Measurements from ENCODE around the gene TUBG1. TPM values are rescaled to one million over a fixed set of nuclear protein-coding genes. Genes with fewer than 3 reads are reported as not detected.

The TUBG1 gene
- polyA plus RNA-seq (ENCODE audit: insufficient read length in 10 of 10) = 10 to 100 TPM; 29.7 to 39.5 (median 34.5) TPM
- long read RNA-seq, donor 1, transcript TUBG1-201 (11 exons, 1,611 nt) = major isoform, 9 of 9 reads
- long read RNA-seq, donor 1, partial matches to known transcripts = 0 of 9 reads
- long read RNA-seq, donor 1, other reads (novel, unspliced or antisense) = 0 of 9 reads
- long read RNA-seq, donor 2, transcript TUBG1-201 (11 exons, 1,611 nt) = major isoform, 10 of 10 reads
- long read RNA-seq, donor 2, partial matches to known transcripts = 0 of 10 reads
- long read RNA-seq, donor 2, other reads (novel, unspliced or antisense) = 0 of 10 reads
- long read RNA-seq, donor 3 = 0 reads
- long read RNA-seq, donor 4, transcript TUBG1-201 (11 exons, 1,611 nt) = major isoform, 7 of 15 reads
- long read RNA-seq, donor 4, partial matches to known transcripts = 8 of 15 reads
- long read RNA-seq, donor 4, other reads (novel, unspliced or antisense) = 0 of 15 reads
- long read RNA-seq, donor 5, transcript TUBG1-201 (11 exons, 1,611 nt) = major isoform, 9 of 33 reads
- long read RNA-seq, donor 5, partial matches to known transcripts = 24 of 33 reads
- long read RNA-seq, donor 5, other reads (novel, unspliced or antisense) = 0 of 33 reads
- long read RNA-seq, donor 6, transcript TUBG1-201 (11 exons, 1,611 nt) = major isoform, 15 of 26 reads
- long read RNA-seq, donor 6, partial matches to known transcripts = 11 of 26 reads
- long read RNA-seq, donor 6, other reads (novel, unspliced or antisense) = 0 of 26 reads
- long read RNA-seq, donor 7, partial matches to known transcripts = 6 of 10 reads
- long read RNA-seq, donor 7, other reads (novel, unspliced or antisense) = 0 of 10 reads
- long read RNA-seq, donor 8, transcript TUBG1-201 (11 exons, 1,611 nt) = major isoform, 7 of 7 reads
- long read RNA-seq, donor 8, partial matches to known transcripts = 0 of 7 reads
- long read RNA-seq, donor 8, other reads (novel, unspliced or antisense) = 0 of 7 reads
- long read RNA-seq, donor 9 = 0 reads

- DNase-seq = peak; percentile 99 to 100 (median 100)
Measured at GRCh38 chr17:42609182-42609813, at the start of gene TUBG1, which contains the start of gene RETREG3. TSS of gene TUBG1 (plus strand) at chr17:42609683. CDS start at chr17:42609738, 55 bp downstream. TSS of gene RETREG3 (minus strand) at chr17:42609374. CDS start at chr17:42609324, 50 bp downstream.

GRCh38 chr17:42560246-42560645 is 49.2 kb upstream of the TUBG1 start:
- DNase-seq = no peak

- peak; percentile 98 for DNase-seq
Measured at GRCh38 chr17:42561897-42562387, 47.5 kb upstream of the TUBG1 start, which contains the start of gene COASY. TSS of gene COASY (plus strand) at chr17:42562148. CDS start at chr17:42562623, 475 bp downstream.

GRCh38 chr17:42562388-42563142 is 46.9 kb upstream of the TUBG1 start:
- DNase-seq = peak in 1 of 3 donors; percentile 29

- DNase-seq = no peak
Measured at GRCh38 chr17:42563143-42563509, 46.4 kb upstream of the TUBG1 start.

GRCh38 chr17:42563543-42563942 is 45.9 kb upstream of the TUBG1 start:
- no peak for DNase-seq

GRCh38 chr17:42563950-42564349 is 45.5 kb upstream of the TUBG1 start:
- DNase-seq = no peak

- no peak for DNase-seq
Measured at GRCh38 chr17:42564815-42565522, 44.5 kb upstream of the TUBG1 start.

- DNase-seq = no peak
Measured at GRCh38 chr17:42565523-42566214, 43.8 kb upstream of the TUBG1 start.

- no peak for DNase-seq
Measured at GRCh38 chr17:42566215-42566882, 43.1 kb upstream of the TUBG1 start.

- peak; percentile 87 to 97 (median 92) for DNase-seq
Measured at GRCh38 chr17:42566883-42567573, 42.5 kb upstream of the TUBG1 start, which contains the start of gene MLX. TSS of gene MLX (plus strand) at chr17:42567100. CDS start at chr17:42567125, 25 bp downstream.

- no peak for DNase-seq
Measured at GRCh38 chr17:42568341-42569111, 41.0 kb upstream of the TUBG1 start.

- no peak for DNase-seq
Measured at GRCh38 chr17:42571435-42572225, 37.9 kb upstream of the TUBG1 start.

GRCh38 chr17:42573095-42573494 is 36.4 kb upstream of the TUBG1 start:
- no peak for DNase-seq

GRCh38 chr17:42574463-42574862 is 35.0 kb upstream of the TUBG1 start:
- no peak for DNase-seq

- DNase-seq = no peak
Measured at GRCh38 chr17:42577140-42577531, 32.3 kb upstream of the TUBG1 start.
